DOHH2 (cell line): ENCODE measurements around the gene RAB3GAP1.

ENCODE experiments used
- CTCF ChIP-seq: fragments of 200-600 bp; sonication (generic); IDR thresholded peaks from one replicate; pipeline ENCODE4 v1.5.1; 2014; ENCODE audit warnings: antibody characterized with exemption, mild to moderate bottlenecking, low read depth, low read length; ENCODE audit not compliant: poor library complexity, severe bottlenecking
- EZH2phosphoT487 ChIP-seq: fragments of 200-600 bp; sonication (generic); IDR thresholded peaks from 2 replicates; pipeline ENCODE4 v1.6.1; 2017; ENCODE audit warnings: borderline replicate concordance, mild to moderate bottlenecking, antibody characterized with exemption, low read length, moderate library complexity, mixed read lengths

GRCh38 chr2:135169900-135170753, 118.0 kb downstream of the RAB3GAP1 start:
- TF ChIP-seq CTCF (no peak), EZH2phosphoT487 (no peak)
